K562 (cell line): ENCODE measurements around the gene WT1. TPM values are rescaled to one million over a fixed set of nuclear protein-coding genes. Genes with fewer than 3 reads are reported as not detected.
A peak's percentile ranks its signal among the peaks of the same experiment; 100 is the strongest.

Experiments
- GATA2 ChIP-seq: sonication (generic); formaldehyde crosslinking; IDR thresholded peaks from 2 replicates; pipeline ENCODE4 v1.4.0; 2020; ENCODE audit warnings: mild to moderate bottlenecking, missing genetic modification reagents
- HSF4 ChIP-seq: fragments of 250-450 bp; sonication (Bioruptor Pico); IDR thresholded peaks from 2 replicates; pipeline ENCODE4 v2.1.2; 2022; ENCODE audit warnings: mild to moderate bottlenecking, moderate library complexity, borderline replicate concordance
- NFYB ChIP-seq: IDR thresholded peaks from 2 replicates; pipeline ENCODE4 v1.6.1; 2011; ENCODE audit warnings: mild to moderate bottlenecking, moderate library complexity; ENCODE audit not compliant: insufficient read length; ENCODE audit errors: extremely low read depth
- RBM39 ChIP-seq: fragments of 200-400 bp; formaldehyde crosslinking; optimal IDR thresholded peaks from 2 replicates; pipeline ENCODE3; 2018; ENCODE audit warnings: low read depth, low read length
- RFX1 ChIP-seq: fragments of 450-650 bp; IDR thresholded peaks from 2 replicates; pipeline ENCODE4 v1.6.1; 2016; ENCODE audit warnings: mild to moderate bottlenecking, moderate library complexity
- SMC3 ChIP-seq: conservative IDR thresholded peaks from 2 replicates; pipeline ENCODE4 v1.6.1; 2011; ENCODE audit warnings: low read depth, low read length, improper control_type of control experiment; ENCODE audit not compliant: insufficient read depth
- TCFL5 ChIP-seq: fragments of 250-450 bp; sonication (Bioruptor Pico); conservative IDR thresholded peaks from 2 replicates; pipeline ENCODE4 v1.6.1; 2021; ENCODE audit warnings: mild to moderate bottlenecking, moderate library complexity, matching md5 sums
- ZEB2 ChIP-seq: fragments of 450-650 bp; IDR thresholded peaks from 2 replicates; pipeline ENCODE4 v1.6.1; 2016
- ZNF134 ChIP-seq: fragments of 250-450 bp; sonication (Bioruptor Pico); conservative IDR thresholded peaks from 2 replicates; pipeline ENCODE4 v1.4.0; 2020
- ZNF41 ChIP-seq: fragments of 250-450 bp; sonication (Bioruptor Pico); conservative IDR thresholded peaks from 2 replicates; pipeline ENCODE4 v1.4.0; 2020; ENCODE audit warnings: mild to moderate bottlenecking
- ZNF431 ChIP-seq: sonication (generic); formaldehyde crosslinking; IDR thresholded peaks from 2 replicates; pipeline ENCODE4 v1.8.0; 2022; ENCODE audit warnings: mild to moderate bottlenecking, missing genetic modification reagents
- polyA plus RNA-seq, 8 experiments: library from polyadenylated mRNA; depleted of rRNA in 4 of 8; stranded (reverse) in 5 of 8; unstranded in 3 of 8; fragments of >200 nt; fragmentation: Nextera tagmentation in 2 of 8; fragmentation: Illumina TruSeq in 1 of 8; extraction: Ambion mirVana in 2 of 8; extraction: Trizol in 1 of 8; gene quantifications; 2 replicates each; pipeline versions ENCODE4 v1.2.1 to v1.2.3, GENCODE V29; 2011 to 2014; ENCODE audit warnings: inconsistent platforms in 1 of 8, missing spikeins in 1 of 8
- total RNA-seq, 7 experiments: library from RNA; depleted of rRNA in 6 of 7; stranded (reverse); fragments of >200 nt in 6 of 7; fragmentation: Illumina TruSeq in 2 of 7; extraction: Trizol in 2 of 7; gene quantifications; 2 replicates each; pipeline versions ENCODE4 v1.2.1 to v1.2.3, GENCODE V29; 2011 to 2021; ENCODE audit warnings: low replicate concordance in 1 of 7
- TF ChIP-seq, protein P1 (sequence below): sonication (generic); formaldehyde crosslinking; IDR thresholded peaks from 2 replicates; pipeline ENCODE4 v1.8.1; 2023; ENCODE audit warnings: mild to moderate bottlenecking, missing genetic modification reagents
- TF ChIP-seq, protein P2 (sequence below), 2 experiments: fragments of 250-450 bp in 1 of 2; fragments of 450-650 bp in 1 of 2; sonication (Bioruptor Pico) in 1 of 2; IDR thresholded peaks; 2 replicates each; pipeline versions ENCODE4 v1.6.1 to v1.8.0; 2016 to 2021; ENCODE audit warnings: mild to moderate bottlenecking in 2 of 2, moderate library complexity in 2 of 2, missing compliant biosample characterization in 1 of 2, missing genetic modification characterization in 1 of 2
- TF ChIP-seq, protein P3 (sequence below): fragments of 250-450 bp; sonication (Bioruptor Pico); IDR thresholded peaks from 2 replicates; pipeline ENCODE4 v1.4.0; 2020; ENCODE audit warnings: mild to moderate bottlenecking, moderate library complexity, borderline replicate concordance
- TF ChIP-seq, protein P4 (sequence below): fragments of 250-450 bp; sonication (Bioruptor Pico); IDR thresholded peaks from 2 replicates; pipeline ENCODE4 v1.4.0; 2020; ENCODE audit warnings: mild to moderate bottlenecking, moderate library complexity
- TF ChIP-seq, protein P5 (sequence below), 2 experiments: fragments of 150-350 bp in 1 of 2; IDR thresholded peaks; 2 replicates each; pipeline ENCODE4 v1.6.1; 2012 to 2016; ENCODE audit warnings: low read depth in 2 of 2, low read length in 2 of 2, mild to moderate bottlenecking in 1 of 2, moderate library complexity in 1 of 2

The WT1 gene
- total and polyA plus RNA-seq, 9 of the 15 experiments (the other 6 are each of a cell fraction or from before 2014, with no cell fraction given), result 7.1 to 33.8 (median 19.4) TPM

DNA sequence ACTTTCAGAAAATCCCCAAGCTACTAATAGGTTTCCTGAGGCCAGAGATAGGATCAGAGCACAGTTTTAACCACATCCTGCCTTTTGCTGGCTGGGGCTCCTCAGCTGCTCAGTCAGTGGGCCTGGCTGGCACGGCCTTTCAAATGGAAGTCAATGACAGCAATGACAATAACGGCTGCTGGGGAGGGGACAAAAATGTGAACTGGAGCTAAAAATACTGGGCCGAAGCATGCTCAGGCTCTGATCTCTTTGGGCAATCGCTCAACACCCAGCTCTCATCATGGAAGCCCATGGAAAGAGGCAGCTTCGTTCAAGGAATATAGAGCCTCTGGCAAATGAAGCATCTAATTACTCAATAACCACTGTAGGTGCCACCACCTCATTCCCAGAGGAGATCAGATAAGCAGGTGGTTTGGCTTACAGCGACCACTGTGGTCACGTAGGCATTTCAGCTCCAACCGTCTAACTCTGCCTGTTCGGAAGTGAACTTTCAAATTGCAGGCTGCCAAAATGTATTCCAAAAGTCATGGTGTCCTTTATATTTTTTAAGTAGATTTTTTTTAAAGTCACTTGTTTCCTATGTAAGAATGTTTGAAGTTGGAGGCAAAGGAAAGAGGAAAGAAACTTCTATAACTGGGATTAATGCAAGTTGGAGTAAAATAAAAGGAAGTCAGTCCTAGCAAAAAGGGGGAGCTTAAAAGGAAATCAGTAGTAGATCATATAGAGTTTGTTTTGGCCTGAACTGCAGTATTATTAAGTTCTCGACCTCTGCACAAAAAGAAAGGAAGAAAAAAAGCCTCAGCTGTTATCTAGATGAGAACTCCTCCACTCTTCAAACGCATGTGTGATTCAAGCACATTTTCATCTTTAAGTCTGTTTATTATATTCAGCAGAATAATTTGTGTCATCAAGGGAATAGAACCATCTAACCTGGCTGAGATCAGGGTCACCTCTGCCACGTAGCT, 14.1 kb downstream of the WT1 start (continued):
- TF ChIP-seq, protein P1, sequence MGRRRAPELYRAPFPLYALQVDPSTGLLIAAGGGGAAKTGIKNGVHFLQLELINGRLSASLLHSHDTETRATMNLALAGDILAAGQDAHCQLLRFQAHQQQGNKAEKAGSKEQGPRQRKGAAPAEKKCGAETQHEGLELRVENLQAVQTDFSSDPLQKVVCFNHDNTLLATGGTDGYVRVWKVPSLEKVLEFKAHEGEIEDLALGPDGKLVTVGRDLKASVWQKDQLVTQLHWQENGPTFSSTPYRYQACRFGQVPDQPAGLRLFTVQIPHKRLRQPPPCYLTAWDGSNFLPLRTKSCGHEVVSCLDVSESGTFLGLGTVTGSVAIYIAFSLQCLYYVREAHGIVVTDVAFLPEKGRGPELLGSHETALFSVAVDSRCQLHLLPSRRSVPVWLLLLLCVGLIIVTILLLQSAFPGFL (CRISPR knock-in tag), result no peak
- TF ChIP-seq ZNF41 (CRISPR knock-in tag) (peak; percentile 18; the same call in 1 of the 2 replicates), SMC3 (no peak), TCFL5 (CRISPR knock-in tag) (no peak), RFX1 (no peak), ZNF134 (no peak), ZNF431 (no peak), ZEB2 (no peak), RBM39 (no peak), GATA2 (CRISPR knock-in tag) (peak; percentile 86), NFYB (no peak), HSF4 (no peak)
- TF ChIP-seq, protein P2, sequence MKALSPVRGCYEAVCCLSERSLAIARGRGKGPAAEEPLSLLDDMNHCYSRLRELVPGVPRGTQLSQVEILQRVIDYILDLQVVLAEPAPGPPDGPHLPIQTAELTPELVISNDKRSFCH (CRISPR knock-in tag; IDR thresholded peaks at IDR 0.05), result no peak
- TF ChIP-seq, protein P2 (tag; IDR thresholded peaks at IDR 0.05), result peak; percentile 73; the same call in 1 of the 2 replicates
- TF ChIP-seq, protein P3, sequence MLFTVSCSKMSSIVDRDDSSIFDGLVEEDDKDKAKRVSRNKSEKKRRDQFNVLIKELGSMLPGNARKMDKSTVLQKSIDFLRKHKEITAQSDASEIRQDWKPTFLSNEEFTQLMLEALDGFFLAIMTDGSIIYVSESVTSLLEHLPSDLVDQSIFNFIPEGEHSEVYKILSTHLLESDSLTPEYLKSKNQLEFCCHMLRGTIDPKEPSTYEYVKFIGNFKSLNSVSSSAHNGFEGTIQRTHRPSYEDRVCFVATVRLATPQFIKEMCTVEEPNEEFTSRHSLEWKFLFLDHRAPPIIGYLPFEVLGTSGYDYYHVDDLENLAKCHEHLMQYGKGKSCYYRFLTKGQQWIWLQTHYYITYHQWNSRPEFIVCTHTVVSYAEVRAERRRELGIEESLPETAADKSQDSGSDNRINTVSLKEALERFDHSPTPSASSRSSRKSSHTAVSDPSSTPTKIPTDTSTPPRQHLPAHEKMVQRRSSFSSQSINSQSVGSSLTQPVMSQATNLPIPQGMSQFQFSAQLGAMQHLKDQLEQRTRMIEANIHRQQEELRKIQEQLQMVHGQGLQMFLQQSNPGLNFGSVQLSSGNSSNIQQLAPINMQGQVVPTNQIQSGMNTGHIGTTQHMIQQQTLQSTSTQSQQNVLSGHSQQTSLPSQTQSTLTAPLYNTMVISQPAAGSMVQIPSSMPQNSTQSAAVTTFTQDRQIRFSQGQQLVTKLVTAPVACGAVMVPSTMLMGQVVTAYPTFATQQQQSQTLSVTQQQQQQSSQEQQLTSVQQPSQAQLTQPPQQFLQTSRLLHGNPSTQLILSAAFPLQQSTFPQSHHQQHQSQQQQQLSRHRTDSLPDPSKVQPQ (CRISPR knock-in tag), result 0 out of 2 replicates have a peak, but pooled peaks have one; percentile 24
- TF ChIP-seq, protein P4, sequence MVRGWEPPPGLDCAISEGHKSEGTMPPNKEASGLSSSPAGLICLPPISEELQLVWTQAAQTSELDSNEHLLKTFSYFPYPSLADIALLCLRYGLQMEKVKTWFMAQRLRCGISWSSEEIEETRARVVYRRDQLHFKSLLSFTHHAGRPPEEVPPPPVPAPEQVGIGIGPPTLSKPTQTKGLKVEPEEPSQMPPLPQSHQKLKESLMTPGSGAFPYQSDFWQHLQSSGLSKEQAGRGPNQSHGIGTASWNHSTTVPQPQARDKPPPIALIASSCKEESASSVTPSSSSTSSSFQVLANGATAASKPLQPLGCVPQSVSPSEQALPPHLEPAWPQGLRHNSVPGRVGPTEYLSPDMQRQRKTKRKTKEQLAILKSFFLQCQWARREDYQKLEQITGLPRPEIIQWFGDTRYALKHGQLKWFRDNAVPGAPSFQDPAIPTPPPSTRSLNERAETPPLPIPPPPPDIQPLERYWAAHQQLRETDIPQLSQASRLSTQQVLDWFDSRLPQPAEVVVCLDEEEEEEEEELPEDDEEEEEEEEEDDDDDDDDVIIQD (CRISPR knock-in tag), result no peak
- TF ChIP-seq, protein P5, sequence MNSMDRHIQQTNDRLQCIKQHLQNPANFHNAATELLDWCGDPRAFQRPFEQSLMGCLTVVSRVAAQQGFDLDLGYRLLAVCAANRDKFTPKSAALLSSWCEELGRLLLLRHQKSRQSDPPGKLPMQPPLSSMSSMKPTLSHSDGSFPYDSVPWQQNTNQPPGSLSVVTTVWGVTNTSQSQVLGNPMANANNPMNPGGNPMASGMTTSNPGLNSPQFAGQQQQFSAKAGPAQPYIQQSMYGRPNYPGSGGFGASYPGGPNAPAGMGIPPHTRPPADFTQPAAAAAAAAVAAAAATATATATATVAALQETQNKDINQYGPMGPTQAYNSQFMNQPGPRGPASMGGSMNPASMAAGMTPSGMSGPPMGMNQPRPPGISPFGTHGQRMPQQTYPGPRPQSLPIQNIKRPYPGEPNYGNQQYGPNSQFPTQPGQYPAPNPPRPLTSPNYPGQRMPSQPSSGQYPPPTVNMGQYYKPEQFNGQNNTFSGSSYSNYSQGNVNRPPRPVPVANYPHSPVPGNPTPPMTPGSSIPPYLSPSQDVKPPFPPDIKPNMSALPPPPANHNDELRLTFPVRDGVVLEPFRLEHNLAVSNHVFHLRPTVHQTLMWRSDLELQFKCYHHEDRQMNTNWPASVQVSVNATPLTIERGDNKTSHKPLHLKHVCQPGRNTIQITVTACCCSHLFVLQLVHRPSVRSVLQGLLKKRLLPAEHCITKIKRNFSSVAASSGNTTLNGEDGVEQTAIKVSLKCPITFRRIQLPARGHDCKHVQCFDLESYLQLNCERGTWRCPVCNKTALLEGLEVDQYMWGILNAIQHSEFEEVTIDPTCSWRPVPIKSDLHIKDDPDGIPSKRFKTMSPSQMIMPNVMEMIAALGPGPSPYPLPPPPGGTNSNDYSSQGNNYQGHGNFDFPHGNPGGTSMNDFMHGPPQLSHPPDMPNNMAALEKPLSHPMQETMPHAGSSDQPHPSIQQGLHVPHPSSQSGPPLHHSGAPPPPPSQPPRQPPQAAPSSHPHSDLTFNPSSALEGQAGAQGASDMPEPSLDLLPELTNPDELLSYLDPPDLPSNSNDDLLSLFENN (IDR thresholded peaks at IDR 0.05; ENCODE audit: low read depth in 2 of 2, low read length in 2 of 2), result no peak
